HEK293 (cell line): ENCODE data around the gene TOM1L2.
"Not testable (repeated sequence)": the region's sequence is repeated elsewhere in the genome, so short reads cannot be mapped to it uniquely, and the experiment has no call there.

Experiments
- CTCF ChIA-PET: fragments of 350-600 bp; formaldehyde crosslinking; extraction: SDS; loops from one replicate; lab custom pipeline; 2021; ENCODE audit warnings: antibody characterized with exemption; lab: Yijun Ruan, JAX
- POLR2A ChIA-PET: fragments of 300-600 bp; formaldehyde crosslinking; extraction: SDS; loops from one replicate; lab custom pipeline; 2020; ENCODE audit warnings: antibody characterized with exemption, inconsistent platforms; lab: Yijun Ruan, JAX
- H3K27ac ChIP-seq: fragments of 200-500 bp; sonication (Bioruptor generic); 2 replicates; pipeline ENCODE4 v1.5.1; 2014; ENCODE audit warnings: low read depth, low read length, control low read depth, inconsistent platforms; ENCODE audit errors: extremely low read depth
- H3K36me3 ChIP-seq, 2 experiments: fragments of 200-500 bp in 1 of 2; sonication (Bioruptor generic) in 1 of 2; 1 replicate in 1 of 2; 2 replicates in 1 of 2; pipeline ENCODE4 v1.5.1; 2014 to 2017; ENCODE audit warnings: inconsistent platforms in 2 of 2, low read length in 2 of 2; ENCODE audit not compliant: control insufficient read depth in 2 of 2, insufficient read depth in 1 of 2
- H3K4me1 ChIP-seq: fragments of 200-500 bp; sonication (Bioruptor generic); 2 replicates; pipeline ENCODE4 v1.5.1; 2014; ENCODE audit warnings: mild to moderate bottlenecking, low read length, inconsistent platforms; ENCODE audit not compliant: control insufficient read depth, insufficient read depth
- H3K4me3 ChIP-seq: 2 replicates; pipeline ENCODE4 v1.5.1; 2011; ENCODE audit warnings: low read depth, mild to moderate bottlenecking, control low read depth, low read length, moderate library complexity
- H3K9me3 ChIP-seq: fragments of 200-500 bp; sonication (Bioruptor generic); 2 replicates; pipeline ENCODE4 v1.5.1; 2014; ENCODE audit warnings: low read depth, low read length, inconsistent platforms; ENCODE audit not compliant: control insufficient read depth, insufficient read depth
- CTCF ChIP-seq: fragments of 450-650 bp; formaldehyde crosslinking; IDR thresholded peaks from 2 replicates; pipeline ENCODE4 v1.5.1; 2016; ENCODE audit warnings: missing biosample characterization, missing genetic modification characterization
- PRDM10 ChIP-seq: fragments of 450-650 bp; formaldehyde crosslinking; IDR thresholded peaks from 2 replicates; pipeline ENCODE4 v1.5.1; 2016; ENCODE audit warnings: missing biosample characterization, missing genetic modification characterization
- ZBTB10 ChIP-seq: fragments of 450-650 bp; formaldehyde crosslinking; IDR thresholded peaks from 2 replicates; pipeline ENCODE4 v1.5.1; 2016; ENCODE audit warnings: missing biosample characterization, missing genetic modification characterization
- ZBTB48 ChIP-seq: fragments of 450-650 bp; formaldehyde crosslinking; IDR thresholded peaks from 2 replicates; pipeline ENCODE4 v1.5.1; 2016; ENCODE audit warnings: missing biosample characterization, missing genetic modification characterization
- ZFP69B ChIP-seq: fragments of 450-650 bp; formaldehyde crosslinking; IDR thresholded peaks from 2 replicates; pipeline ENCODE4 v1.5.1; 2016; ENCODE audit warnings: missing biosample characterization, missing genetic modification characterization
- ZNF112 ChIP-seq: fragments of 450-650 bp; formaldehyde crosslinking; IDR thresholded peaks from 2 replicates; pipeline ENCODE4 v1.5.0; 2017; ENCODE audit warnings: missing biosample characterization, missing genetic modification characterization
- ZNF214 ChIP-seq: fragments of 450-650 bp; formaldehyde crosslinking; IDR thresholded peaks from 2 replicates; pipeline ENCODE4 v1.5.1; 2017; ENCODE audit warnings: missing biosample characterization, mild to moderate bottlenecking, missing genetic modification characterization, borderline replicate concordance
- ZNF426 ChIP-seq: fragments of 450-650 bp; formaldehyde crosslinking; IDR thresholded peaks from 2 replicates; pipeline ENCODE4 v1.5.1; 2017; ENCODE audit warnings: missing biosample characterization, missing genetic modification characterization, mild to moderate bottlenecking, inconsistent platforms, moderate library complexity

Gene TOM1L2

DNA sequence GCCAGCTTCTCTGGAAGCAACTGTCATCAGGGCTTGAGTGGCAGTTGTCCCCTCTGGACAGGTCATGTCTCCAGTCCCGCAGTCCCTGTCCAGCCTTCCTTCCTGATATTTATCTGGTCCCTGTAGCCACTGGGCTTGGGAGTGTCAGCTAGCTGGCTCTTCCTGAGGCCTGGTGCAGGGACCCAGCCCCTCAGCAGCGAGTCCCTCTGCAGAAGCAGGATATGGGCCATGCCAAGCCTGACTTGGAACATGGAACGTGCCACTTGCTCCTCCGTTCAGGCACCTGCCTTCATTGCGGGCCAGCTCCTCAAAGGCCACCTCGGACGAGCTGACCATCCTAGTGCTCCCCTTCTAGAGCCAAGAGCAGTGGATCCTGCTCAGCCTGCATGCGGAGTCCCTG lies 26.7 kb upstream of the TOM1L2 start:
- no peak for TF ChIP-seq ZNF214 (tag by site-specific recombination)
- no peak for TF ChIP-seq ZNF112 (tag by site-specific recombination)
- peak; percentile 18; the same call in 1 of the 2 replicates for TF ChIP-seq PRDM10 (tag by site-specific recombination)
- no peak for TF ChIP-seq ZBTB10 (tag by site-specific recombination)
- TF ChIP-seq ZFP69B (tag by site-specific recombination) = no peak
- TF ChIP-seq, all 188 proteins: peak for 1
- H3K9me3 ChIP-seq = no peaks in the 10 kb centered on the region
- H3K4me3 ChIP-seq = no peak overlapping the region
- ChIA-PET POLR2A (interaction anchor here (0.6 kb wide), 1 partner anchor 23 kb away, joined by 5 read pairs; no protein-coding TSS in a partner anchor), CTCF (no interaction called here)
- H3K27ac ChIP-seq = no peak overlapping the region
- H3K4me1 ChIP-seq = no peaks in the 10 kb centered on the region
- H3K36me3 ChIP-seq = no peaks in the 10 kb centered on the region

DNA sequence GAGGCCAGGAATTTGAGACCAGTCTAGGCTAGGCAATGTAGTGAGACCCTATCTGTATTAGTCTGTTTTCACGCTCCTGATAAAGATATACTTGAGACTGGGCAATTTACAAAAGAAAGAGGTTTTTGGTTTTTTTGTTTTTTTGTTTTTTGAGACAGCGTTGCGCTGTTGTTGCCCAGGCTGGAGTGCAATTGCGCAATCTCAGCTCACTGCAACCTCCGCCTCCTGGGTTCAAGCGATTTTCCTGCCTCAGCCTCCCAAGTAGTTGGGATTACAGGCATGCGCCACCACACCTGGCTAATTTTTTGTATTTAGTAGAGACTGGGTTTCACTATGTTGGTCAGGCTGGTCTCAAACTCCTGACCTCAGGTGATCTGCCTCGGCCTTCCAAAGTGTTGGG lies 23.7 kb upstream of the TOM1L2 start:
- H3K36me3 ChIP-seq, H3K9me3 ChIP-seq, H3K4me1 ChIP-seq, POLR2A ChIA-PET, H3K4me3 ChIP-seq, H3K27ac ChIP-seq: not testable (repeated sequence)
- CTCF ChIA-PET = interaction anchor here (0.8 kb wide), 1 partner anchor 38 kb away, joined by 3 read pairs; no protein-coding TSS in a partner anchor

DNA sequence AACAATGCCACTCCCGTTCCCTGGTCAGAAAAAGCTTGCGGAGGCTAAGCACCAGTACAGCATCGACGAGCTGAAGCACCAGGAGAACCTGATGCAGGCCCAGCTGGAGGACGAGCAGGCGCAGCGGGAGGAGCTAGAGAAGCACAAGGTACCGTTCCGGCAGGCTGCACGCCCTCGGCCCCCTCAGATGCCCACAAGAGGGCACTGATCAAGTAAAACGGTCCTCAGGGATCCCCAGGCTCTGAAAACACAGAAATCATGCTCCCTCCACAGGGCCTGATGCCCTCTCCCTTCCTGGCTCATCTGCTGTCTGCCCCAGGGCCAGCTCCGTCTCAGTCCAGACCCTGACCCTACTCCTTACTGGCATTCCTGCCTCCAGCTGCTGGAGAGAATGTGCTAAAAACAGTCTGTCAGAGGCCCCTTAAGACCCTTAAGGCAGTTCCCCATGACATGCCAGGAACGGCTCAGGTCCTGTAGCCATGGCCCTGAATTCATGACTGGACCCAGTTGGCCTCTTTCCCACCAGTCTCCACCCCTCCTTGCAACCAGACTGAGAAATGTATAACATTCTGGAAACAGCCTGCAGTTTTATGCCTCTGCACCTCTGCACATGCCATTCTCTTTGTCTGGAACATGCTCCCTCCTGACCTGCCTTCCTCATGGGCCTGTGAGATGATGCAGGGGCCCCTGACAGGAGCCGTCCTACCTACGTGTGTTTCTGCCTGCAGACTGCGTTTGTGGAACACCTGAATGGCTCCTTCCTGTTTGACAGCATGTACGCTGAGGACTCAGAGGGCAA lies 22.3 kb upstream of the TOM1L2 start:
- no peak for TF ChIP-seq ZNF426 (tag by site-specific recombination)
- peak; percentile 67 for TF ChIP-seq CTCF
- TF ChIP-seq ZBTB48 = peak; percentile 51; the same call in 1 of the 2 replicates
- TF ChIP-seq, all 188 proteins: peak for 2
- no peak overlapping the region for H3K4me3 ChIP-seq
- POLR2A ChIA-PET = interaction anchor here (0.8 kb wide), 1 partner anchor 10 kb away, joined by 3 read pairs; no protein-coding TSS in a partner anchor

More for the DNA sequence above, 22.3 kb upstream of the TOM1L2 start:
- Histone ChIP-seq H3K9me3 (no peaks in the 10 kb centered on the region), H3K36me3 (no peaks in the 10 kb centered on the region), H3K27ac (no peak overlapping the region), H3K4me1 (no peaks in the 10 kb centered on the region)
- CTCF ChIA-PET = interaction anchor here (0.6 to 1.4 kb wide), 3 partner anchors 9 to 50 kb away, joined by 3 to 4 read pairs (median 3); no protein-coding TSS in a partner anchor
